GM19238 (cell line): Measurements from ENCODE around the gene SCAPER.
"Not testable (repeated sequence)": the region's sequence is repeated elsewhere in the genome, so short reads cannot be mapped to it uniquely, and the experiment has no call there.

Experiments
- DNase-seq: peaks from one replicate; pipeline ENCODE4 v3.0.0; 2011; ENCODE audit warnings: low spot score; ENCODE audit not compliant: insufficient read length

The SCAPER gene

DNA sequence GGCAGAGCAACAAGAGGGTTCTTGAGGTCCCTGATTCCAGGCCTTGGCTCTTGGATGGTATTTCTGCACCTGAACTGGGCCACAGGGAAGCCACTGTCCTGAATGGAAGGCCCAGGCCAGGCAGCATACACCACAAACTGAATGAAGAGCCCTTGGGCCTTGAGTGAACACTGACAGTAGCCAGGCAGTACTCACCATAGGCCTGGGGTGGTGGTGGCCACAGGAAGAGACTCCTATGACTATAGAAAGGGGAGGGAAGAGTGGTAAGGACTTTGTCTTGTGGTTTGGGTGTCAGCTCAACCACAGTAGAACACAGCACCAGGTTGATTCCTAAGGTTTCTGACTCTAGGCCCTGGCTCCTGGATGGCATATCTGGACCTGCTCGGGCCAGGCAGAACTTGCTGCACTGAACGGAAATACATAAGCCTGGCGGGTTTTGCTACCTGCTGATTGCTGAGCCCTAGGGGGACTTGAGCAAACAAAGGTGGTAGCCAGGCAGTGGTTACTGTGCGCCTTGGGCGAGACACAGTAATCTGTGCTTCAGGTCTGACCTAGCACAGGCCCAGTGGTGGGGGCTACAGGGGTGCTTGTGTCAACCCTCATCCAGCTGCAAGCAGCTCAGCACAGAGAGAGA lies 327.1 kb downstream of the SCAPER start:
- no peak for DNase-seq

- DNase-seq, result no peak
Observed at GRCh38 chr15:76576523-76577279, 328.4 kb downstream of the SCAPER start.

DNA sequence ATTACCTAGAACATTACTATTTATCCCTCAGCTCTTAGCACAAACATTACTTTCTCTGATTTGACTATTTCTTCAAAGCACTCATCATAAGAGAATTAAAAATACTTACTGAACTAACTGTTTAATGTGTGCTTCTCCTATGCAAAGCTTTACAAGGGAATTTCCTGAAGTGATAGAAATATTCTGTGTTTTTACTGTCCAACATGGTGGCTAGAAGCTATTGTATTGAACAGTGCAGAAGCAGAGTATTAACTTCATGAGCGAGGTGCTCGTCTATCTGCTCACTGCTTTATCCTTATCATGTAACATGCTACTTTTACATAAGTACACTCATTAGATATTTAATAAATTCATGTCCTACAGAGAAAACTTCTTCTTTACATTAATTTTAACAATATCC lies 329.5 kb downstream of the SCAPER start:
- DNase-seq, result no peak

DNA sequence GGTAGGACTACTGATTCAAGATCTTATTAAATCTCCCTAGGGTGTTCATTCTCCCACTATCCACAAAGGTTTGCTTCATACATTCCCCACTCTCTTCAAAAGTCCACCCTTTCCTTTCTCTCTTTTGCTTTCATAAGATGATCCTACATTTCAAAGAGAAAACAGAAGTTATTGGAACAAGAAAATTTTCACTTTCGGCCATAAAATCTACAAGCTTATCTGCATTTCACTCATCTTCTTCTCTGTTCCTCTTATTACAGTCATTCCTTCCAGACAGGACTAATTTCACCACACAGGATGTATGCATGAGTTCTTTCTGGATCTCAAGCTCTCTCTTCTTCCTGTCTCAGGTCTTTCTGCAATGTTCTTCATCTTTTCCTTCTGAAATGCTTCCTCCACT lies 329.9 kb downstream of the SCAPER start:
- peak; percentile 10 for DNase-seq

DNA sequence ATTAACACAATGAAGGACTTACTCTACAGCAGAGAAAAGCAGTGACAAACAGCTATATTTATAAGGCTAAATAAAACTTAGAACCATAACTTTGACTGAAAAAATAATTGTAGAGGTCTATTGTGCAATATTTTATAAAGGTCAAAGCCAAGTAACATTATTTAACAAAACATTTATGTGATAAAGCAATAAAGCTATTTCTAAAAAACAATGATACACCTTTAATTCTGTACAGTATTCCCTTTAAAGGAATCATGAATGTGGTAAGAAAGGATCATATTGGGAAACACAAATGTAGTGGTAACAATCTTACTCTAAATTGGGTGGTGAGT lies 332.2 kb downstream of the SCAPER start:
- no peak for DNase-seq

GRCh38 chr15:76566276-76566675 lies 338.9 kb downstream of the SCAPER start:
- no peak for DNase-seq

- DNase-seq, result no peak
Observed at GRCh38 chr15:76565366-76565765, 339.8 kb downstream of the SCAPER start.

- DNase-seq, result no peak
Observed at GRCh38 chr15:76555247-76555646, 349.9 kb downstream of the SCAPER start.

- DNase-seq, result no peak
Observed at GRCh38 chr15:76553564-76553963, 351.6 kb downstream of the SCAPER start.

DNA sequence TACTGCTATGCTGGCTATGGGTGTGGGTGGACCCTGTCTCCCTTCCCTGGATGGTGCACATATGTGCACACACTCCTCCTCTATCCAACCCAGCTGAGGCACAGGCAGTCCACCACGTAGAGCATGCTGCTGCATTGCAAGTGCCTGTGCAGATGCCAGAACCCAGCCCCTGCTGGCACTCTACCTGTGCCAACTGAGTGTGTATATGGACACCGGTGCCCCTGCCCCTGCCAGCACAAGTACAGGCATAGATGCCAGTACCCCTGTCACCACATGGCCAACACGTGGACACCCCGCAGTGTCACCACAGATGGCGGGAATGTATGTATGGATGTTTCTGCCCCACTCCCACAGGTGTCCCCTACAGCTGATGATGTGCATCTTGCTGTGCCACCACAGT lies 352.0 kb downstream of the SCAPER start:
- no peak for DNase-seq

DNA sequence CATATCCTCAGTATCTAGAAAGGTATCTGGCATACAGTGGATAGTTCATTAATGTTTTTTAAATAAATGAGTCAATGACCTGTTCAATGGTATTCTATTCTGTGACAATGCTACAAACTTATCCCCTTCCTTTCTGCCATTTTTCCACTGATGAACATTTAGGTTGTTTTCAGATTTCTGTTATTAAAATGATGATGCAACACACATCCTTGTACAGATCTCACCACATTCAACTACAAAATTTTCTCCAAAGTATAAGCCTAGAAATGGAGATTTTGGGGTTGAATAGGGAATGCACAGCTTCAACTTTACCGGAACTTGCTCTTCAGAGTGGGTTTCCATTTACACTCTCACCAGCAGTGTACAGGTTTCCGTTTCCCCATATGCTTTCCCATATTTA lies 358.3 kb downstream of the SCAPER start:
- no peak for DNase-seq

DNA sequence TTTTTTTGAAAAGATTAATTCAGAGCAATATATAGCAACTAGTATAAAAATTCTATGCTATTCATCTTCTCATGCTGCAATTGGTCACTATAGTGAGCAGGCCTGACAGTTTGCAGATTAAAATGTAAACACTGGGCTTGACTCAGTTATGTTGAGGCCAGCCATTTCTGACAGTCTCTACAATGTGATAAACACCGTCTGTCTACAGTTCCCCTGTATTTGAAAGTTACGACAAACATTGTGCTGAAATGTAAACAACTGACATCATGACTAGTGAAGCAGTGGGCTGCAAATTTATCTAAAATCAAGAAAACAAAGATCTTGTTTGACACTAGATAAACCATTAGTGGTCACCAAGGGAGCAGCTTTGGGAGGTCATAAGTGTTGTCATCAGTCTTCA lies 371.1 kb downstream of the SCAPER start:
- DNase-seq, result no peak

GRCh38 chr15:76533060-76533820 lies 371.9 kb downstream of the SCAPER start:
- no peak for DNase-seq

- DNase-seq, result no peak
Observed at GRCh38 chr15:76529911-76530310, 375.2 kb downstream of the SCAPER start.

GRCh38 chr15:76526111-76526510 lies 379.0 kb downstream of the SCAPER start:
- DNase-seq, result no peak

DNA sequence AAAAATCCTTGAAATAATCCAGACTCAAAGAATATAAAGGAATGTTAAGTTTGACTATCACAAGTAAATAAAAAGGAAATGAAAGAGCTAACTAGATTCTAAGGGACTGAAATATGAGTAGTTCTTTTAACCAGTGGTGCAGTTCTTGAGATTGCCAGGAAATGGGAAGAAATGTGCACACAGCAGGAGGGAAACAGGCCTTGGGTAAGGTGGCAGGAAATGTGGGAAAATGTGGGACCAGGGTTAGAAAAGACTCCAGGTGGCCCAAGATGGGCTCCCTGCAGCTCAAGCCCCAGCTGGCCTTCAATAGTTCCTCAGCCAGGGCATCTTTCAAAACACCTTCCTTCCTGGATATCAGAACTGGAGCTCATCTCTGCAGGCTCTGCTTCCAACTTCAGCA lies 387.2 kb downstream of the SCAPER start:
- DNase-seq, result no peak

- no peak for DNase-seq
Observed at GRCh38 chr15:76514282-76514681, 390.9 kb downstream of the SCAPER start.

GRCh38 chr15:76512971-76513370 lies 392.2 kb downstream of the SCAPER start:
- DNase-seq, result no peak

DNA sequence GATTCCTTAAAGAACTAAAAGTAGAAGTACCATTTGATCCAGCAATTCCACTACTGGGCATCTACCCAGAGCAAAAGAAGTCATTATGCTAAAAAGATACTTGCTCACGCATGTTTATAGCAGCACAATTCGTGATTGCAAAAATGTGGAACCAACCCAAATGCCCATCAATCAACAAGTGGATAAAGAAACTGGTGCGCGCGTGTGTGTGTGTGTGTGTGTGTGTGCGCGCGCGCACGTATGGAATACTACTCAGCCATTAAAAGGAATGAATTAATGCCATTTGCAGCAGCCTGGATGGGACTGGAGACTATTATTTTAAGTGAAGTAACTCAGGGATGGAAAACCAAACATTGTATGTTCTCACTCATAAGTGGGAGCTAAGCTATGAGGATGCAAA lies 394.5 kb downstream of the SCAPER start:
- DNase-seq, result not testable (repeated sequence)

DNA sequence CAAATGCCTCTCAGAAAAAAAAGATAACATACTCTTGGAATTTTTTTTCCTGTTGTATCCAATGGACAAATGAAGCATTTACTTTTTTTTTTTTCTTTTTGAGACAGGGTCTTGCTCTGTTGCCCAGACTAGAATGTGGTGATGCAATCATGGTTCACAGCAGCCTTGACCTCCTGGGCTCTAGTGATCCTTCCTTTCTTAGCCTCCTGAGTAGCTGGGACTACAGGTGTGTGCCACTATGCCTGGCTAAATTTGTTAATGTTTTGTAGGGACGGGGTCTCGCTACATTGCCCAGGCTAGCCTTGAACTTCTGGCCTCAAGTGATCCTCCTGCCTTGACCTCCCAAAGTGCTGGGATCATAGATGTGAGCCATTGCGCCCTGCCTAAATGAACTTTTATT lies 401.3 kb downstream of the SCAPER start:
- no peak for DNase-seq

DNA sequence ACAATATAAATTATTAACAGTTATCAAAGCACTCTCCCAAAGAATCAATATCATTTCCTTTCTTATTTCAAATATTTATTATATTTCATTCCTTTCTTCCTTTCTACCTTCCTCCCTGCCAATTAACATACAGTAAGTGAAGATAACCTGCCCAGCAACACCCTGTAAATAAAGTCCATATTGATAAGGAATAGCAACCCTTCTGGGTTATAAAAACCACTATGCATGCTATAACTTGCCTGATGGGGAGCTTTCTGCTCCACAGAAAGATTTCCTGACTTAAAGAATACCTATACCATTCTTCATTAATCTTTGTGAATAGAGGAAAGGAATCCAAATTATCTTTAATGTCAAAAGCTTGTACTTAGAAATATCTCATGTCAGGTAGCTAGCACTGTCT lies 402.0 kb downstream of the SCAPER start:
- DNase-seq, result no peak

GRCh38 chr15:76502678-76503077 lies 402.5 kb downstream of the SCAPER start:
- DNase-seq, result no peak

DNA sequence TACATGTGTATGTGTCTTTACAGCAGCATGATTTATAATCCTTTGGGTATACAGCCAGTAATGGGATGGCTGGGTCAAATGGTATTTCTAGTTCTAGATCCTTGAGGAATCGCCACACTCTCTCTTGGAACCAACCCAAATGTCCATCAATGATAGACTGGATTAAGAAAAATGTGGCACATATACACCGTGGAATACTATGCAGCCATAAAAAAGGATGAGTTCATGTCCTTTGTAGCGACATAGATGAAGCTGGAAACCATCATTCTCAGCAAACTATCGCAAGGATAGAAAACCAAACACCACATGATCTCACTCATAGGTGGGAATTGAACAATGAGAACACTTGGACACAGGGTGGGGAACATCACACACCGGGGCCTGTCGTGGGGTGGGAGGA lies 403.0 kb downstream of the SCAPER start:
- not testable (repeated sequence) for DNase-seq
